ENCODE measurements around the gene VSTM4.

The VSTM4 gene

DNA sequence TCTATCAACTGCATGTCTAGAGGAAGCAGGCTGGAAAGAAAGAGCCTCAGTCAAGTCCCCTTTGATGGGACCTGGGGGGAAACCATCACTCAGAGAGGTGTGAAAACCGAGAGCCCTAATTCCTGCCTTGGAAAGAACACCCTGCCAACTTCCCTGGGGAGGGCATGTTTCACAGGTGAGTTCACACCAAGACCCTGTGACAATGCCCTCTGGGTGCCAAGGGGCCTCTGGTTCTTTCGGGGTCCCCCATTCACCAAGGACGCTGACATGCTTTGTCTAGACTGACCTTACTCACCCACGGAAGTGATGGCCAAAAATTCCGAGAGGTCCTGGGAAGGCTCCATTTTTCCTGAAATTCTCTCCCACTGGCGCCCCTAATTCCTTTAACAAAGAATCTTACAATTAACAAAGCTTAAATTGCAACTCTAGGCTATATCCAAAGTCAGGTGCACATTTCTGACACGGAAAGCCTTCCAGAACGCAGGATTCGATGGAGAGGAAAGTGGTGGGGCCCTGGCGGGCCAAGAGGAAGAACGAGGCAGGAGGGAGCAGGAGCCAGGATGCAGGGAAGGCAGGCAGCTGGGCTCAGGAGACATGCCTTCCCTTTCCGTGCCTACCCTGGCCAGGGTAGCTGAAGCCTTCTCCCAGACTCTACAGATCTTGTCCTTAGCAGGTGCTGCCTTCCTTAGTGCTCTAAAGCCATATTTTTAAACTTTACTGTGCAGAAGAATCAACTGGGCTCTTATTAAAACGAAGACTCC is 23.7 kb downstream of the VSTM4 start:
- Histone ChIP-seq H3K27ac (no peak overlapping the region), H3K9me3 (replicated peaks in 1 of 11) (peaks cover 9 to 10% (median 10%) of the 10 kb centered on the region in 11 experiments), H3K4me1 (no peaks in the 10 kb centered on the region), H3K9ac (no peak overlapping the region), H4K20me1 (no peaks in the 10 kb centered on the region), H3K27me3 (no peaks in the 10 kb centered on the region), H3K36me3 (no peaks in the 10 kb centered on the region), H3K4me2 (no peak overlapping the region), H3K4me3 (no peak overlapping the region)
- no peak for TF ChIP-seq Cebpa-rat (IDR thresholded peaks at IDR 0.05)

DNA sequence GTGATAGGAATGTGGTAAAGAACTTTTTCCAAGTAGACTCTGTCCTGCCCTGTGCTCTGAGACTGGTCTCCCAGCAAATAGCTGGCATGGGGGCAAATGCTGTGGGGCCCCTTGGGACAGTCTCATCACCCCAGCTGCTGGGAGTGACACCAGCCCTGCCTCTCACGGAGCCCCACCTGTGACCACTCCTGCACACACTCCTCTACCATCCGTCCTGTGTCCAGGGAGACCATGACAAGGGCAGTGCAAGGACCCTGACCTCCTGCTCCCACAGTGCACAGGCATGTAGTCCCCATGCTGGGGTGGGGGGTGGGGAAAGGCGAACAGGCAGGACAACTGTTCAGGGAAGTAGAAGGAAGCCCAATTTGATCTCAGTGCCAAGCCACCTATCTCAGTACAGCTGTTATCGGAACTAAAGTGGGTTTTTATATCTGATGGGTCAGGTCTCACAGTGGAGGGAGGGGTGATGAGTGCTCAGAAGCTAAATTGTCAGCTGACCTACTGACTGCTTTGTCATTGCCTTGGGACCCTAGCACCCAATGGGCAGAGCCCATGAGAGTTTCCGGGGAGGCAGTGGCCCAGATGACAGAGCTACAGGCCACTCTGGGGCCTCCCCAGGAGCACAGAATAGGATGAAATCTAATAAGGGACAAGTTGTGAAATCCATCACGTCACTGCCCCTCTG is 24.5 kb downstream of the VSTM4 start:
- no peak for TF ChIP-seq Cebpa-rat (IDR thresholded peaks at IDR 0.05)
- H3K9ac ChIP-seq: no peak overlapping the region
- H3K4me1 ChIP-seq: no peaks in the 10 kb centered on the region
- no peak overlapping the region for H3K4me3 ChIP-seq
- no peaks in the 10 kb centered on the region for H4K20me1 ChIP-seq
- H3K27ac ChIP-seq: no peak overlapping the region
- peaks cover 17 to 18% (median 18%) of the 10 kb centered on the region in 11 experiments for H3K9me3 ChIP-seq (replicated peaks in 1 of 11)
- H3K4me2 ChIP-seq: no peak overlapping the region
- no peaks in the 10 kb centered on the region for H3K27me3 ChIP-seq
- no peaks in the 10 kb centered on the region; a peak in 1 of 22 replicates for H3K36me3 ChIP-seq

DNA sequence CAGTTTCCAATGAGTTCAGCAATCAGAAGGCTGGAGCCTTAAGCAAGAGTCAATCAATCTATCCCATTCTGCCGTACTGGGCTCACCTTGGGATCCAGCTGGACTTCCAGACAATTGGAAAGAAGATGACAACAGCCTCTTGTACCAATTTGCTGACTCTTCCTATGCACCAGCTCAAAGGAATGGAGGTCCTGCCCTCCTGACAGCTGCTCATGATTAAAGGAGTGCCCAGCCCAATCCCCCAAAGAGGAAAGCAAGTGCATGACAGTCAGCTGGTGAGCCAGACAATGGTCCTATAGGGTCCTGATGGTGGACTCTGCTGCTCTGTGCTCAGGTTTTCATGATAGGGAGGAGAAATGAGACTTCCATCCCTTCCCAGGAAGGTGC is 25.1 kb downstream of the VSTM4 start:
- H3K27ac ChIP-seq: no peak overlapping the region
- H3K4me2 ChIP-seq: no peak overlapping the region
- no peaks in the 10 kb centered on the region for H3K4me1 ChIP-seq
- H3K9ac ChIP-seq: no peak overlapping the region
- H4K20me1 ChIP-seq: no peaks in the 10 kb centered on the region
- H3K9me3 ChIP-seq (replicated peaks in 1 of 11): peaks cover 18 to 21% (median 18%) of the 10 kb centered on the region in 11 experiments
- H3K27me3 ChIP-seq: no peaks in the 10 kb centered on the region
- H3K4me3 ChIP-seq: no peak overlapping the region
- no peaks in the 10 kb centered on the region; a peak in 1 of 22 replicates for H3K36me3 ChIP-seq
- TF ChIP-seq Cebpa-rat (IDR thresholded peaks at IDR 0.05): no peak

DNA sequence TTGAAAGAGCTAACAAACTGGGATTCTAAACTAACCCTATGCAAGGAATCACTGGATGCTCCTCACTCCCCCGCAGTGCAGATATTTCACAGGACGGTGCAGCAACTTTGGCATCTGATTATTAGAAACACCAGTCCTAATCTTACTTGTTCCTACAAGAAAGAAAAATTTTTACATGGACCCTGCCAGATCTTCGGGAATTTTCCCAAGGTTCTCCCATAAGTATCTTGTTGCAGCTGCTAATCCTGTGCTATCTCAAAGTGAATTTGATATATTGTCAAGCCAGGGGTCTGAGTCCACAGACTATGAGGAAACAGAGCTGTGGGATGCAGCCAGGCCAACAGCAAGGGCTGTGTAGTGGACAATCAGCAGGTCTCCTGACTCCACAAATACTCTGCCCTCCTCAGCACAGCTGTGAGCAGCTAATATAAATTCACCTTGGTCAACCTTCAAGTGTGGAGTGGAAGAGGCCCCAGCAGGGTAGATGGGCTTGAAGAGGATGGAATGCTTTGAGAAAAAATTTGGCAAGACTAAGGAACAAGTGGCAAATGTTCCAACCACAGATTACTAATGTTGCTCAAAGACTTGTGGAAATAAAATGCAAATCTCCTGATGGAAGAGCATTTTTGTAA is 25.6 kb downstream of the VSTM4 start:
- no peak overlapping the region for H3K27ac ChIP-seq
- H3K4me1 ChIP-seq: no peaks in the 10 kb centered on the region
- TF ChIP-seq Cebpa-rat (IDR thresholded peaks at IDR 0.05): no peak
- no peak overlapping the region for H3K9ac ChIP-seq
- H3K27me3 ChIP-seq: no peaks in the 10 kb centered on the region
- H3K4me2 ChIP-seq: no peak overlapping the region
- peaks cover 18 to 21% (median 18%) of the 10 kb centered on the region in 11 experiments for H3K9me3 ChIP-seq (replicated peaks in 1 of 11)
- no peaks in the 10 kb centered on the region for H4K20me1 ChIP-seq
- no peak overlapping the region for H3K4me3 ChIP-seq
- no peaks in the 10 kb centered on the region; a peak in 1 of 22 replicates for H3K36me3 ChIP-seq

DNA sequence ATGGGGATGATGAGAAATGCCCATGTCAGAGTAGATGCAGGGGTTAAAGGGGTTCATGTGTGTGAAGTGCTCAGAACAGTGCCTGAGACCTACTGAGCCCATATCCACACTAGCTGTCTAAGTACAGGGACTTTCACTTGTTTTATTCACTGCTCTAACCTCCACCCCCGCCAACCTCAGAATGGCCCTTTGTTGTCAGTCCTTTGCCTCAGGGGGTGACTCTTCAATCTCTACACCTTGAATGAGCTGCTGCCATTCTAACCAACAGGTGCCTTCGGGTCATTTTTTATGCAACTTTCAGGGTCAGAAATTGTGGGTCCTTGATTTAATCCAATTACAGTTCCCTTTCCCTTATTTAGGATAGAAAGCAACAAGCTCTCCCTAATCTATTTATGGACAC is 26.2 kb downstream of the VSTM4 start:
- TF ChIP-seq Cebpa-rat (IDR thresholded peaks at IDR 0.05): no peak

DNA sequence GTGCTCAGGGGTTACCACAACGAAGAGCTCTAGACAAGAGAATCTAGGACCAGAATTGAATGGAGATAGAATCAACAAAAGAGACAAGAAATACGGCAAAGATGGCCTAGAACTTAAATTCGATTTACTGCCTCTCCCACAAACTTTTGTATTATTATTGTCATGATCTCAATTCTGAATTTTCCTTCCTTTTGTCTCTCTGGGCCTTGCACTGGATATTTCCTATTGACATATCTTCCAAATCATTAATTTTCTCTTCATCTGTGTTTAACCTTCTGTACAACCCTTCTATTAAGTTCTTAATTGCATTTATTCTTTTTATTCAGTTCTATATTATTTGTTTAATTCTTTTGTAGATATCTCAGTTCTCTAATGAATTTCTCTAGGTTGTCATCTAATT is 28.4 kb downstream of the VSTM4 start:
- peaks cover 18 to 21% (median 18%) of the 10 kb centered on the region in 11 experiments for H3K9me3 ChIP-seq (replicated peaks in 1 of 11)
- no peak overlapping the region for H3K27ac ChIP-seq
- TF ChIP-seq Cebpa-rat (IDR thresholded peaks at IDR 0.05): no peak
- no peak overlapping the region for H3K9ac ChIP-seq
- H3K4me1 ChIP-seq: no peaks in the 10 kb centered on the region
- no peaks in the 10 kb centered on the region for H3K27me3 ChIP-seq
- H3K4me2 ChIP-seq: no peak overlapping the region
- H3K4me3 ChIP-seq: no peak overlapping the region
- no peaks in the 10 kb centered on the region; a peak in 1 of 22 replicates for H3K36me3 ChIP-seq
- H4K20me1 ChIP-seq: no peaks in the 10 kb centered on the region

More for the DNA sequence above, 26.2 kb downstream of the VSTM4 start:
- no peaks in the 10 kb centered on the region for H4K20me1 ChIP-seq
- no peaks in the 10 kb centered on the region for H3K27me3 ChIP-seq
- no peak overlapping the region for H3K4me3 ChIP-seq
- H3K27ac ChIP-seq: no peak overlapping the region
- H3K9ac ChIP-seq: no peak overlapping the region
- no peaks in the 10 kb centered on the region; a peak in 1 of 22 replicates for H3K36me3 ChIP-seq
- H3K9me3 ChIP-seq (replicated peaks in 1 of 11): peaks cover 18 to 21% (median 18%) of the 10 kb centered on the region in 11 experiments
- H3K4me2 ChIP-seq: no peak overlapping the region
- H3K4me1 ChIP-seq: no peaks in the 10 kb centered on the region

DNA sequence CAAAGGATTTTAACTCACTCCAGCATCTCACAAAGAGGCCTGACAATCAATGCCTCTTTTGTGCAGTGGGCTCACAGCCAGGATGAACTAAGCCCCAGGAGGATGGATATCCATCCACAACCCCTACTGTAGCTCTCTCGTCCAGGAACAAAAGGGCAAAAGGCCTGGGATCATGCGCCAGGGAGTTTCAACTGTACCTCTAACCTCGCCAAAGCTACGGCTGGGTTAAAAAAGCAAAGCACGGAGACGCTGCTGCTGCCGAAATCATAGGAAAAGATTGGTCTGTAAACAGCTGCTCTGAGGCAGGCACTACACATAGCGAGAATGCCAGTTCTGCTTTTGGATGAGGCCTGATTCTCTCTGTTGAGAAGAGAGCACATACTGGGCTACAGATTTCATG is 32.1 kb downstream of the VSTM4 start:
- no peak for TF ChIP-seq Cebpa-rat (IDR thresholded peaks at IDR 0.05)
- peaks cover 0 to 15% (median 2%) of the 10 kb centered on the region in 10 experiments; a peak in 8 of 20 replicates for H3K4me1 ChIP-seq
- H3K36me3 ChIP-seq: no peaks in the 10 kb centered on the region; a peak in 1 of 22 replicates
- no peak overlapping the region for H3K4me3 ChIP-seq
- peaks cover 18 to 21% (median 18%) of the 10 kb centered on the region in 11 experiments for H3K9me3 ChIP-seq (replicated peaks in 1 of 11)
- H3K27ac ChIP-seq: no peak overlapping the region
- H3K4me2 ChIP-seq: no peak overlapping the region
- no peaks in the 10 kb centered on the region for H4K20me1 ChIP-seq
- H3K27me3 ChIP-seq: no peaks in the 10 kb centered on the region
- no peak overlapping the region for H3K9ac ChIP-seq

DNA sequence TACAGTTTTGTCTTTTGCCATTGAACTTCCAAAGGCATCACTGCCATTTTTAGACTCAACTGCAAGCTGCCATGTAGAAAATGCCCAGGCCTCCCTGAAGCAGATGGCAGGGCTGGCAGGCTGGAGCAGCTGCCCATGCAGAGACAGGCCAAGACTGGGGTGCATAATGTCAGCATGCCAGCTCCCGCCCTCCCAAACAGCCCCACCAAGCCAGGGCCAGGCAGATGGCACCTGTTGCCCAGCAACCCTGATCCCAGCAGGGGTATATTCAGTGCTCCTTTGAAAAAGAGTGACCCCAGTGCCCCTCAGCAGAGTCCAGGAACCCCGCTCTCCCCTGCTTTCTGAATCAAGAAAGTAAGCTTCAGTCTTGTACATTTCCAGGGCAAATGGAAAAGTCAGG is 32.6 kb downstream of the VSTM4 start:
- H3K36me3 ChIP-seq: no peaks in the 10 kb centered on the region; a peak in 1 of 22 replicates
- peaks cover 0 to 15% (median 5%) of the 10 kb centered on the region in 10 experiments; a peak in 13 of 20 replicates for H3K4me1 ChIP-seq
- H3K27ac ChIP-seq: no peak overlapping the region
- no peaks in the 10 kb centered on the region for H3K27me3 ChIP-seq
- peaks cover 18 to 21% (median 18%) of the 10 kb centered on the region in 11 experiments for H3K9me3 ChIP-seq (replicated peaks in 1 of 11)
- no peak overlapping the region for H3K9ac ChIP-seq
- no peak for TF ChIP-seq Cebpa-rat (IDR thresholded peaks at IDR 0.05)
- H3K4me3 ChIP-seq: no peak overlapping the region
- no peak overlapping the region for H3K4me2 ChIP-seq
- no peaks in the 10 kb centered on the region for H4K20me1 ChIP-seq

DNA sequence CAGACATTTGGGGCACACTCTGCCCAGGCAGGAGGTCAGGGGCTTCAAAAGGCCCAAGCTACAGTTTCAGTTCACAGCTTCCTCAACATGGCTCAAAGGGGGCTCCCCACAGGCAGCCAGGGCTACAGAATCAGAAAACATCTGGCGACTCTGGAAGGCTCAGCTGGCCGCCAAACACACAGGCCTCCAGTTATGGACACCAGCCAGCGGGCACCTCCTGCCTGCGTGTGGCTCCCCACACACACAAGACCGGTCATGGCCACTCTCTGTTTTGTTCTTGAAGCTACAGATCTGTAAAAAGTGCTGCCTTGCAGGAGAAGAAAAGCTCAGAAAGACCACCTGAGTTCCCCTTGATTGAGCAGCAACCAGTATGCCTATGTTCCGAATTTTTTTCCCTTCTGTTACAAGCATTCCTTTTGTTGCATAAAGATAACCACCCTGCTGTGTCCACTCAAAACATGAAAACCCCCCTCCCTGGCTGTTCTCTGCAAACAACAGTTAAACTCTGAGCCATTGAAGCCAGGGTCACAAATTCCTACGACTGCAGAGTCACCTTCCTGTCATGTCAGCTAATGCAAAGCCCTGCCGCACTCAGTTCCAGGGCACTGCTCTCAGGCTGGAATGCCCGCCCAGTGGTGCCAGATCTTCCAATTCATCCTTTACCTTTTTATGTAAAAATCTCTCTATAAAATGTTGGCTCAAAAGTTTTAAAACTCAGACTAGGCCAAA is 33.6 kb downstream of the VSTM4 start:
- Histone ChIP-seq H3K4me3 (no peak overlapping the region), H3K27me3 (no peaks in the 10 kb centered on the region), H3K9ac (no peak overlapping the region), H3K4me2 (no peak overlapping the region), H3K9me3 (replicated peaks in 1 of 11) (peaks cover 8 to 12% (median 9%) of the 10 kb centered on the region in 11 experiments), H3K36me3 (no peaks in the 10 kb centered on the region; a peak in 1 of 22 replicates), H3K4me1 (peaks cover 8 to 24% (median 15%) of the 10 kb centered on the region in 10 experiments), H4K20me1 (no peaks in the 10 kb centered on the region), H3K27ac (no peak overlapping the region)
- no peak for TF ChIP-seq Cebpa-rat (IDR thresholded peaks at IDR 0.05)

All from BLaER1 treated with 17β-estradiol and CSF1 and Interleukin-3, amounts not matched to agents 10 nM and 100 nM (cell line).